HG02938 (cell line): ENCODE data around the gene FLNA.
"Not testable (repeated sequence)": the region's sequence is repeated elsewhere in the genome, so short reads cannot be mapped to it uniquely, and the experiment has no call there.

Source experiments
- ATAC-seq: cut with Tn5 transposase; IDR thresholded peaks from one replicate; pipeline ENCODE4 v1.9.1; 2021; ENCODE audit warnings: mild to moderate bottlenecking, moderate library complexity; ENCODE audit not compliant: unreplicated experiment

FLNA gene

GRCh38 chrX:154374313-154375155, at the start of gene FLNA:
TSS of gene FLNA (minus strand) at chrX:154374634. CDS start at chrX:154371245, 3,389 bp downstream.
- ATAC-seq = no peak

GRCh38 chrX:154420402-154420756, 45.9 kb upstream of the FLNA start:
- no peak for ATAC-seq

GRCh38 chrX:154419688-154420401, 45.4 kb upstream of the FLNA start:
- no peak for ATAC-seq

- no peak for ATAC-seq
Measured at GRCh38 chrX:154419189-154419588, 44.8 kb upstream of the FLNA start.

GRCh38 chrX:154417157-154417556, 42.7 kb upstream of the FLNA start:
- ATAC-seq = no peak

- ATAC-seq = no peak
Measured at GRCh38 chrX:154413142-154413541, 38.7 kb upstream of the FLNA start.

- no peak for ATAC-seq
Measured at GRCh38 chrX:154412468-154412867, 38.0 kb upstream of the FLNA start.

- ATAC-seq = peak; percentile 58
Measured at GRCh38 chrX:154411981-154412340, 37.5 kb upstream of the FLNA start.

- ATAC-seq = no peak
Measured at GRCh38 chrX:154409222-154409871, 34.9 kb upstream of the FLNA start, which contains the start of gene DNASE1L1. TSS of gene DNASE1L1 (minus strand) at chrX:154409254. CDS start at chrX:154405568, 3,686 bp downstream.

GRCh38 chrX:154408659-154409221, 34.3 kb upstream of the FLNA start:
- ATAC-seq = no peak

- no peak for ATAC-seq
Measured at GRCh38 chrX:154404625-154405192, 30.3 kb upstream of the FLNA start.

- ATAC-seq = no peak
Measured at GRCh38 chrX:154403858-154404257, 29.4 kb upstream of the FLNA start.

- no peak for ATAC-seq
Measured at GRCh38 chrX:154403192-154403591, 28.8 kb upstream of the FLNA start.

- ATAC-seq = no peak
Measured at GRCh38 chrX:154402622-154403127, 28.2 kb upstream of the FLNA start.

- ATAC-seq = no peak
Measured at GRCh38 chrX:154401918-154402621, 27.6 kb upstream of the FLNA start.

GRCh38 chrX:154401045-154401799, 26.8 kb upstream of the FLNA start:
- ATAC-seq = no peak

GRCh38 chrX:154400369-154400817, 26.0 kb upstream of the FLNA start:
- ATAC-seq = not testable (repeated sequence)

- no peak for ATAC-seq
Measured at GRCh38 chrX:154399527-154400368, 25.3 kb upstream of the FLNA start.
